Measurements from ENCODE around the gene TRIM69.
"Not testable (repeated sequence)": the region's sequence is repeated elsewhere in the genome, so short reads cannot be mapped to it uniquely, and the experiment has no call there.

Gene TRIM69

GRCh38 chr15:44720460-44721176, 15.7 kb upstream of the TRIM69 start:
- no peak for DNase-seq (ENCODE audit: low spot score)
- in situ Hi-C loops (cut with MboI; ENCODE audit: low pct_unique_long_range_greater_than_20kb, low sequenced_read_pairs, unreplicated experiment): no loop called here

GRCh38 chr15:44722011-44722410, 14.3 kb upstream of the TRIM69 start:
- no peak for DNase-seq (ENCODE audit: low spot score)
- no peak for TF ChIP-seq CTCF (IDR thresholded peaks at IDR 0.05; ENCODE audit: extremely low read depth, insufficient read depth, missing control alignments)
- in situ Hi-C loops (cut with MboI; ENCODE audit: low pct_unique_long_range_greater_than_20kb, low sequenced_read_pairs, unreplicated experiment): no loop called here

More at GRCh38 chr15:44720460-44721176, 15.7 kb upstream of the TRIM69 start:
- TF ChIP-seq CTCF (IDR thresholded peaks at IDR 0.05; ENCODE audit: extremely low read depth, insufficient read depth, missing control alignments): no peak

GRCh38 chr15:44726136-44726535, 10.2 kb upstream of the TRIM69 start:
- in situ Hi-C loops (cut with MboI; ENCODE audit: low pct_unique_long_range_greater_than_20kb, low sequenced_read_pairs, unreplicated experiment): no loop called here
- DNase-seq (ENCODE audit: low spot score): no peak
- TF ChIP-seq CTCF (IDR thresholded peaks at IDR 0.05; ENCODE audit: extremely low read depth, insufficient read depth, missing control alignments): no peak

- in situ Hi-C loops (cut with MboI; ENCODE audit: low pct_unique_long_range_greater_than_20kb, low sequenced_read_pairs, unreplicated experiment): no loop called here
- DNase-seq (ENCODE audit: low spot score): peak; percentile 59
- TF ChIP-seq CTCF (IDR thresholded peaks at IDR 0.05; ENCODE audit: extremely low read depth, insufficient read depth, missing control alignments): no peak
Measured at GRCh38 chr15:44726568-44727484, 9.5 kb upstream of the TRIM69 start.

GRCh38 chr15:44727485-44728231, 8.7 kb upstream of the TRIM69 start:
- TF ChIP-seq CTCF (IDR thresholded peaks at IDR 0.05; ENCODE audit: extremely low read depth, insufficient read depth, missing control alignments): no peak
- no peak for DNase-seq (ENCODE audit: low spot score)
- in situ Hi-C loops (cut with MboI; ENCODE audit: low pct_unique_long_range_greater_than_20kb, low sequenced_read_pairs, unreplicated experiment): no loop called here

GRCh38 chr15:44728232-44728575, 8.1 kb upstream of the TRIM69 start:
- DNase-seq (ENCODE audit: low spot score); in situ Hi-C loops (cut with MboI; ENCODE audit: low pct_unique_long_range_greater_than_20kb, low sequenced_read_pairs, unreplicated experiment): not testable (repeated sequence)
